NK-92 (cell line): Measurements from ENCODE around the gene GABBR1.

ENCODE experiments used
- DNase-seq: peaks from one replicate; lab custom pipeline; 2025; ENCODE audit not compliant: unreplicated experiment; lab: John Stamatoyannopoulos, UW

The GABBR1 gene

GRCh38 chr6:29653452-29654038 lies 20.6 kb upstream of the GABBR1 start:
- DNase-seq, result no peak

- DNase-seq, result no peak
These were observed 19.2 kb upstream of the GABBR1 start for GRCh38 chr6:29652198-29652584.

- DNase-seq, result no peak
These were observed 18.6 kb upstream of the GABBR1 start for GRCh38 chr6:29651413-29652197.

DNA sequence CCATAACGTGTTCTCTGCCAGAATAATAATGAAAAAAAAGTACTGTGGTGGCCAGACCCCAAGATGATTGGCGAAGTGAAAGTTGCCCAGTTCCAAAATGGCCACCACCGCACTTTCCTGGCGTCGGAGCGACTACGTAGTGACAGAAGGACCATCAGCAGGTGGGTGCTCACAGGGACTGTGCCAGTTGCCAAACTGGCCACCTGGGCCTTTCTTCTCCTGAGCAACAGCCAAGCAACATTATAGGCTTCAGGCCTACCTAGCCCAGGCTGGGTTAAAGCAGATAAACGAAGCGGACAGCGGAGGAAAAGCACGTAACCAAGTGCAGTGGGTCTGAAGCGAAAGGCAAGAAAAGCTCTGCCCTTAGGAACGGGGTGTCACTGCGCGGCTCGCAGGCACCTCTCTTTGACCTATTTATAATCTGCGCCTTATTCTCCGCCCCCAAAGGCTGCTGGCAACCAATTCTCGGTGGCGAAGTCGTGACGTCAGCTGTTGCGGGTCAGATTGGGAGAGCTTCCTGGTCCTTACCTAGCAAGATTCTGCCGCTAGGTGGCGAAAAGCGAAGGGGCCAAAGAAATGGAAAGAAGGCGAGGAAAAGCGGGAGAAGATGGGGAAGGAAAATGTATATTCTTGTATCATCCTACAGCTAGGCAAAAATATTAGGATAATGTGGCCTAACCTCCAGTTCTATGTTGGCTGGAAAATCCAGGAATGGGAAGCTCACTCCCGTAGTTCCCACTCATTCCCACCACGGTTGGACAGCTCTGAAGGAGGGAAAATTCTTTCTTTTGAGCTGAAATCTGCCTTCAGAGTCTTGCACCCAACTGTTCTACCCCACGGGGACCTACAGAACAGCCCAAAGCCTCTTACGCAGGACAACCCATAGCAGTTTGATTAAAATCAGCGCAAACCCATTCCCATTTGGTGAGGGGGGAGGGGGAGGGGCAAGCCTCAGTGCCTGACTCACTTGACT lies 17.0 kb upstream of the GABBR1 start:
- DNase-seq, result peak; percentile 96

- no peak for DNase-seq
These were observed 15.1 kb upstream of the GABBR1 start for GRCh38 chr6:29647927-29648642.

DNA sequence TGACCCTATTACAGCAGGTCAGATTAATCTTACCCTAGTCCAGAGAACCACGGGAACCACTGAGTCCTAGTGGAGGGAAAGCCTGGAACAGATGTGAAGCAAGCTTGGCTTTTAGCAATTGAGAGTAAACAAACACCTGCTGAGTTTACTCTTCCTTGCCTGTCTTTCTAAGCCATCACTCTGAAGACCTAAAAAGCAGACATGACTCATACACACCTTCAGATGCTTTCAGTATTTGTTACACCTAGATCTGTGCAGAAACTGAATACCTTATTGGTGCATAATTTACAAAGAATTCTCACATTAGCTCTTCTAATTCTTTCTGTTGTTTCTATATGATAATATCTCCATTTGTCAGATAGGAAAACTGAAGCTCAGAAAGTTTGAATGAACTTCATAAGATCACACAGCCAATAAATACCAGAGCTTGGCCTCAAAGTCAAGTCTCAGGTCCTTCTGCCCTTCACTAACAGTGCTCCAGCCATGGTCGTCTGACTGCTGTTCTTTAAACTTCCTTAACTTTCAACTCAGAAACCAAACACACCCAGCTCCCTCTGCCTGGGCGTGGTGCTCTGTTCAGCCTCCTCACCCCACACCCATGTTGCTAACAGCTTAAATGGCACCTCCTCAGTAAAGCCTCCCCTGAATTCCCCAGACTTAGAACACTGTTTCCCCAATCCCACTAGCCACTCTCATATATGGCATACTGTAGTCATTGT lies 8.6 kb upstream of the GABBR1 start:
- DNase-seq, result no peak

- DNase-seq, result no peak
These were observed 4.3 kb upstream of the GABBR1 start for GRCh38 chr6:29637247-29637646.

GRCh38 chr6:29633534-29633905 lies 537 bp upstream of the GABBR1 start:
- DNase-seq, result no peak

- no peak for DNase-seq
These were observed 887 bp downstream of the GABBR1 start for GRCh38 chr6:29631860-29632731.

- no peak for DNase-seq
These were observed 1.7 kb downstream of the GABBR1 start for GRCh38 chr6:29631209-29631810.

DNA sequence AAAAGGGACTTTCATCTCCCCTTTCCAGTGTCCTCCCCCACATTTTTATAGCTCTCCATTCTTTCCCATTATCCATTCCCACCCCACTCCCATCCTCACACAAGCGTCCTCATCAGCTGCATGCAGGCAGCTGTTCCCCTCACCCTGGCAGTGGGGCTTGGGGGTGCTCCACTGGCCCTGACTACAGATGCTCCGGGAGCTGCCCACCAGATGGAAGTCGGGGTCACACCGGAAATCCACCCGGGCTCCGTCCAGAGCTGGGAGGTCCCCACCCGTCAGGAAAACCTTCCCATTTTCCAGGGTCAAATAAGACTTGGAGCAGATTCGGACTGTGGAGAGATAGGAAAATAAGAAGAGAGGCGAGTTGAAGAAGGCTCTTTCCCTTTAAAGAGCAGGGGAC lies 2.7 kb downstream of the GABBR1 start:
- DNase-seq, result no peak

GRCh38 chr6:29629571-29629970 lies 3.4 kb downstream of the GABBR1 start:
- no peak for DNase-seq

GRCh38 chr6:29628419-29629281 lies 4.3 kb downstream of the GABBR1 start:
- no peak for DNase-seq

- no peak for DNase-seq
These were observed 5.1 kb downstream of the GABBR1 start for GRCh38 chr6:29627755-29628418.

DNA sequence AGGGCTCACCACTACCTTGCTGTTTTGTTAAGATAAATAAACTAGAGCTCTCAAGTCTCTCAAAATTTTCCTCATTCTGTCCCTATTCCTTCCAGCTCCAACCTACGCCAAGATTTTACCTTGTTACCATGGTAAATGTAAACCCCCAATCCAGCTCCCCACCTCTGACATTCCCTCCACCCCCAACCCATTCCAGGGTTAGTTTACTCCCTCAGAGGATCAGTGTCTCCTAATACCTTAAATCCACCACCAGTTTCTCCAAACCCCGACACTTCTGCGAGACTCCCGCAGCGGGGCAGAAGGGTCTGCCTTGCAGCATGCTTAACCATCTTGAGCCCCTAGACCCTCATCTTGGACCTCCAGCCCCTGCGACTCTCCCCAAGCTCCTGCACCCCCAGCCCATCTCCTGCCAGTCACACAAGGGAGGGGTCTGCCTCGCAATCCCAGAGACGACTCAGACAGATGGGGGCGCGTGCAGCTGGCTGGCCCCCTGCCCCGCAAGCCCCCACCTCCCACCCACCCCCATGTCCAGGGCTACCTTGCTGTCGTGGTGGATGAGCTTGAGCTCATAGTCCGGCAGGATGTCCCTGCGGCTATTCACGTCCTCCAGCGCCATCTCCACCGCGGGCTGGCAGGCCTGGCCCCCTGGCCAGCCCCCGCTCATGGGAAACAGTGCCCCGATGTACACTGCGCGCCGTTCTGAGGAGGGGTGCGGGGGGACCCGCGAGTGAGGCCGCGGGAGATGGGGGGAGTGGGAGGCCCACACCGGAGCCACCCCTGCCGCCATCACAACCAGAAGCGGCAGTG lies 5.8 kb downstream of the GABBR1 start:
- no peak for DNase-seq

GRCh38 chr6:29625337-29625930 lies 7.5 kb downstream of the GABBR1 start:
- DNase-seq, result no peak
